ENCODE measurements around the gene MELTF.

Gene MELTF

DNA sequence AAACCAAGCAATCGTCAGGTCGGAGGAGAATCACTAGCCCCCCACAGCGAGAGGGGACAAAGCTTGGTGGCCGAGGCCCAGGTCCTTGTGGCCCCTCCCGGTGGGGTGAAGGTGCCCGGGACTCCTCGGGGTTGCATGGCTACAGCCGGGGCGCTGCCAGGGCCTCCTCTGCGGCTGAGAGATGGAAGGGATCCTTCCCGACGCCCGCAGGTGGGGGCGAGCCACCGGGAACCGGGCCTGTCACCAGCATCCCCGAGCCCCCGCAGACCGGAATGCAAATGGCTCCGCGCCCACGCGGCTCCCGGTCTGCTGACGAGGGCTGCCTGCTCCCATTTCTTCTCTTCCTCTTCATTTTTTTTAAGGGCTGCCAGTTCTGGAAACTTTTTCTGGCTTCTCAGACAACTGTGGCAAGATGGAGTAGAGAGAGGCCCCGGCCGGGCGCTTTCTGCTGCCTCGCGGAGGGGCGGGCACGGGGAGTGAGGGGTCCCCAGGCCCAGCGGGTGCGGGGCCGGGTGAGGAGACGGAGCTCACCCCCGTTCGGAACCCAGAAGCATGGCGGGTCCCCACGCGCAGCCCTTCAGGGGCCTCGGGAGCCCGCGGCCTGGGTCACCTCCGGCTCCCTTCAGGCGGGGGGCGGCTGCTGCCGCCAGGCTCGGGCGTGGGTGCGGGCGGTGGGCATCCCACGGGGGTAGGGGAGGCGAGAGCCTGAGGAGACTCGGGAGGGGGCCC lies 27.5 kb downstream of the MELTF start:
- DNase-seq (ENCODE audit: low read depth in 1 of 2, low spot score in 1 of 2), result no peak
- no peak for TF ChIP-seq JUND (IDR thresholded peaks at IDR 0.05; ENCODE audit: low read depth)
- in situ Hi-C loops (cut with HindIII; ENCODE audit: low pct_unique_long_range_greater_than_20kb, low sequenced_read_pairs), result no loop called here

- in situ Hi-C loops (cut with HindIII; ENCODE audit: low pct_unique_long_range_greater_than_20kb, low sequenced_read_pairs), result no loop called here
- no peak for TF ChIP-seq JUND (IDR thresholded peaks at IDR 0.05; ENCODE audit: low read depth)
- DNase-seq (ENCODE audit: low read depth in 1 of 2, low spot score in 1 of 2), result no peak
These were observed 28.3 kb downstream of the MELTF start for GRCh38 chr3:197001106-197001971.

GRCh38 chr3:197000211-197000610 lies 29.4 kb downstream of the MELTF start:
- TF ChIP-seq JUND (IDR thresholded peaks at IDR 0.05; ENCODE audit: low read depth), result no peak
- no peak for DNase-seq (ENCODE audit: low read depth in 1 of 2, low spot score in 1 of 2)
- in situ Hi-C loops (cut with HindIII; ENCODE audit: low pct_unique_long_range_greater_than_20kb, low sequenced_read_pairs), result no loop called here

- in situ Hi-C loops (cut with HindIII; ENCODE audit: low pct_unique_long_range_greater_than_20kb, low sequenced_read_pairs), result no loop called here
- no peak for DNase-seq (ENCODE audit: low read depth in 1 of 2, low spot score in 1 of 2)
- TF ChIP-seq JUND (IDR thresholded peaks at IDR 0.05; ENCODE audit: low read depth), result no peak
These were observed 30.5 kb downstream of the MELTF start for GRCh38 chr3:196998966-196999760.

- DNase-seq (ENCODE audit: low read depth in 1 of 2, low spot score in 1 of 2), result no peak
- no peak for TF ChIP-seq JUND (IDR thresholded peaks at IDR 0.05; ENCODE audit: low read depth)
- in situ Hi-C loops (cut with HindIII; ENCODE audit: low pct_unique_long_range_greater_than_20kb, low sequenced_read_pairs), result no loop called here
These were observed 32.3 kb downstream of the MELTF start for GRCh38 chr3:196997311-196997710.

DNA sequence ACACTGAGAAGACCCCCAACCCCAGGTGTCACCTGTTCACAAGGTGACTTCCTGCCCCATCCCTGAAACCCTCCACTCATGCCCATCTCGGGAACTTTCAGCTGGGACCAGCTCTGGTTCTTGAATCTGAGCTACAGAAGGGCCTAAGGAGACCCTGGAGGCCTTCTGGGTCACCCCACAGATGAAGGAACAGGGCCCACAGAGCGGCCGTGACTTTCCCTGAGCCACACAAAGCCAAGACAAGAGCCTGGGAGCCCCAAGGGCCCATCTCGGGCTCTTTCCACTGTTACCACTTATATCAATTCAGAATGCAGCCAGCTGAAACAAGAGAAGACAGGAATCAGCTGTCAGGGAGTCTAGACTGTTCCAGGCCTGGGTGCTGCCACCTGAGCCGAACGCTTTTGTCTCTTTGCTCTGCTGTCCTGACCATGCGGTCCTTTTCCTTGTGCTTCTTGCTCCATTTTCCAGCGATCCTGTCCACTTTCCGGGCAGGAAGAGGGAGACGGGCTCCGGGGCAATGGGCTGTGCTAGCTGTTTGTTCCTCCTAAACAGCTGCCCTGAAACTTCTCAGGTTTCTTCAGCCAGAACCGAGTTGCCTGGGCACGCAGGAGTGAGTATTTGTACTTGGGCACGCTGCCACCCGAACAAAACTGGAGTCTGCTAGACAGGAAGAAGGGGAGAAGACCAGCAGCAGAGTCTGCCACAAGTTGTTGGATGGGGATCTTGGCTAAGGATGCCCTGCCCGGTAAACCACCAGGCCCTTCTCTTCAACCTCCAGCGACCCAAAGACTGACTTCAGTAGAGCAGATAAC lies 33.0 kb downstream of the MELTF start:
- in situ Hi-C loops (cut with HindIII; ENCODE audit: low pct_unique_long_range_greater_than_20kb, low sequenced_read_pairs), result no loop called here
- peak; percentile 71 to 75 for DNase-seq (ENCODE audit: low read depth in 1 of 2, low spot score in 1 of 2)
- TF ChIP-seq JUND (IDR thresholded peaks at IDR 0.05; ENCODE audit: low read depth), result no peak

GRCh38 chr3:196995646-196996355 lies 33.8 kb downstream of the MELTF start:
- TF ChIP-seq JUND (IDR thresholded peaks at IDR 0.05; ENCODE audit: low read depth), result no peak
- in situ Hi-C loops (cut with HindIII; ENCODE audit: low pct_unique_long_range_greater_than_20kb, low sequenced_read_pairs), result no loop called here
- no peak for DNase-seq (ENCODE audit: low read depth in 1 of 2, low spot score in 1 of 2)

GRCh38 chr3:196995027-196995426 lies 34.6 kb downstream of the MELTF start:
- in situ Hi-C loops (cut with HindIII; ENCODE audit: low pct_unique_long_range_greater_than_20kb, low sequenced_read_pairs), result no loop called here
- no peak for DNase-seq (ENCODE audit: low read depth in 1 of 2, low spot score in 1 of 2)
- TF ChIP-seq JUND (IDR thresholded peaks at IDR 0.05; ENCODE audit: low read depth), result no peak

DNA sequence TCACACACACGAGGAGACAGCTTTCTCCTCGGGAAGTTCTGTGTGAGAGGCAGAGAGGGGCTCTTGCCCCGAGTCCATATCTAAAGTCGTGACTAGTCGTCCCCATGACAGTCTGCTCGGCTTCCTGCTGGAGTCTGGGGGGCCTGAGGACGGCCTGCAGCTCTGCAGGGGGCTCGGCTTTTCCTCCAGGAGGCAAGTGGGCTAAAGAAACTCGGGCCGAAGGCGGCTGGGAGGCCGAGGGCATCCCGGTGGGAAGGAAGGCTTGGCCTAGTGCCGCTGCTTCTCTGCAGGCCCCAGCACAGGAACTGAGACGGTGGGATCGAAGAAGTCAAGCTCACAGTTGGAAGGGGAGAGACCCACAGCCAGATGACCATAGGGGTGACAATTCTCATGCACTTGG lies 35.6 kb downstream of the MELTF start:
- no peak for TF ChIP-seq JUND (IDR thresholded peaks at IDR 0.05; ENCODE audit: low read depth)
- in situ Hi-C loops (cut with HindIII; ENCODE audit: low pct_unique_long_range_greater_than_20kb, low sequenced_read_pairs), result no loop called here
- DNase-seq (ENCODE audit: low read depth in 1 of 2, low spot score in 1 of 2), result no peak

DNA sequence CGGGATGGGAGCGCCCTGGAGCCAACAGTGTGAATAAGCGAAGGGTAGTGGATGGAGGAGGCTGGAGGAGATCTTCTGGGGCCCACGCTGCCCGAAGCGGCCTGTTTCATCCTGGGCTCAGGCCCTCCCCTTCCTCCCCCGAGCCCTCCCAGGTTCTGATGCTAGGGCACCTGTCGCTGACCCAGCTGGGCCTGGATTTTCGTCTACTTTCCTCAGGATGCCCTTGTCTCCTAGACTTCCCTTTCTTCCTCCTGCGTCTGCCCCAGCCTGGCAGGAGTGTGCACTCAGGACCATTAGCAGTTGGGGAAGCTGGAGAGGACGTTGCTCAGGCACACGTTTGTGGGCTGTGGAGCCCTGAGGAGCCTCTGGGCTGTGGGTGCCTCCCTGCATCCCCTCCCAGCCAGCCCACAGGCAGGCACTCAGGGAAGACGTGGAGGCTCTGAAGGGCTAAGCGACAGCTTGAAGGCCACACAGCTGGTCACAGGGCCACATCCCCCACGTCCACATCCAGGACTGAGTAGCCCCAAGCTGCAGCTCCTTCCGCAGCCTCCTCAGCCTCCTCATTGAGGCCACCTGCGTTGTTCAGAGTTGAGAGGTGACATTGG lies 37.1 kb downstream of the MELTF start:
- DNase-seq (ENCODE audit: low read depth in 1 of 2, low spot score in 1 of 2), result no peak
- in situ Hi-C loops (cut with HindIII; ENCODE audit: low pct_unique_long_range_greater_than_20kb, low sequenced_read_pairs), result no loop called here
- TF ChIP-seq JUND (IDR thresholded peaks at IDR 0.05; ENCODE audit: low read depth), result no peak

All from T47D (cell line).